ENCODE data around the gene GRK2.
A peak's percentile ranks its signal among the peaks of the same experiment; 100 is the strongest.

The GRK2 gene

DNA sequence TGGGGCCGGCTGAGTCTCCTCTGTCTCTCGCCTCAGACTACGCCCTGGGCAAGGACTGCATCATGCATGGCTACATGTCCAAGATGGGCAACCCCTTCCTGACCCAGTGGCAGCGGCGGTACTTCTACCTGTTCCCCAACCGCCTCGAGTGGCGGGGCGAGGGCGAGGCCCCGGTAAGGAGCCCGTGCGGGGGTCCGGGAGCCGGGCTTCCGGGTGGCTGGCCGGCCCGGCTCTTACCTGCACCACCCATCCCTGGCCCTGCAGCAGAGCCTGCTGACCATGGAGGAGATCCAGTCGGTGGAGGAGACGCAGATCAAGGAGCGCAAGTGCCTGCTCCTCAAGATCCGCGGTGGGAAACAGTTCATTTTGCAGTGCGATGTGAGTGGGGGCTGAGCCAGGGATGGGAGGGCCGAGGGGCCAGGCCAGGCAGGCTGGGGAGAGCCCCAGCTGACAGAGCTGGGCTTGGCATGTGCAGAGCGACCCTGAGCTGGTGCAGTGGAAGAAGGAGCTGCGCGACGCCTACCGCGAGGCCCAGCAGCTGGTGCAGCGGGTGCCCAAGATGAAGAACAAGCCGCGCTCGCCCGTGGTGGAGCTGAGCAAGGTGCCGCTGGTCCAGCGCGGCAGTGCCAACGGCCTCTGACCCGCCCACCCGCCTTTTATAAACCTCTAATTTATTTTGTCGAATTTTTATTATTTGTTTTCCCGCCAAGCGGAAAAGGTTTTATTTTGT lies 18.7 kb downstream of the GRK2 start:
- no peak for DNase-seq

- DNase-seq, result no peak
Observed at GRCh38 chr11:67285541-67286498, 19.5 kb downstream of the GRK2 start.

- DNase-seq, result no peak
Observed at GRCh38 chr11:67286621-67287333, 20.5 kb downstream of the GRK2 start.

GRCh38 chr11:67287355-67288197 lies 21.3 kb downstream of the GRK2 start:
- no peak for DNase-seq

DNA sequence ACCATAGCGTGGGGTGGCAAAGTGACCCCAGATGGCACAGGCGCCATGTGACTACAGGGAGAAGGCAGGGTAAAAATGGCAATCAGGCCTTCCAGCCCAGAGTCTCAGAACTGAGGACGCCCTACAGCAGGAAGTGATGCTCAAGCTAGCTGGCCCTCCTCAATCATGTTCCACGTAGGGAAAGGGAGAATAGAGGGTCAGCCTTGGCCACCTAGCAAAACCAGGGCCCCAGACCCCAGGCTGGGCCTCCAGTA lies 21.9 kb downstream of the GRK2 start:
- DNase-seq, result no peak

GRCh38 chr11:67288452-67289225 lies 22.4 kb downstream of the GRK2 start:
- DNase-seq, result peak; percentile 96

GRCh38 chr11:67289226-67289650 lies 23.0 kb downstream of the GRK2 start, which contains the start of gene ANKRD13D:
TSS of gene ANKRD13D (plus strand) at chr11:67289303. CDS start at chr11:67289461, 158 bp downstream.
- no peak for DNase-seq

DNA sequence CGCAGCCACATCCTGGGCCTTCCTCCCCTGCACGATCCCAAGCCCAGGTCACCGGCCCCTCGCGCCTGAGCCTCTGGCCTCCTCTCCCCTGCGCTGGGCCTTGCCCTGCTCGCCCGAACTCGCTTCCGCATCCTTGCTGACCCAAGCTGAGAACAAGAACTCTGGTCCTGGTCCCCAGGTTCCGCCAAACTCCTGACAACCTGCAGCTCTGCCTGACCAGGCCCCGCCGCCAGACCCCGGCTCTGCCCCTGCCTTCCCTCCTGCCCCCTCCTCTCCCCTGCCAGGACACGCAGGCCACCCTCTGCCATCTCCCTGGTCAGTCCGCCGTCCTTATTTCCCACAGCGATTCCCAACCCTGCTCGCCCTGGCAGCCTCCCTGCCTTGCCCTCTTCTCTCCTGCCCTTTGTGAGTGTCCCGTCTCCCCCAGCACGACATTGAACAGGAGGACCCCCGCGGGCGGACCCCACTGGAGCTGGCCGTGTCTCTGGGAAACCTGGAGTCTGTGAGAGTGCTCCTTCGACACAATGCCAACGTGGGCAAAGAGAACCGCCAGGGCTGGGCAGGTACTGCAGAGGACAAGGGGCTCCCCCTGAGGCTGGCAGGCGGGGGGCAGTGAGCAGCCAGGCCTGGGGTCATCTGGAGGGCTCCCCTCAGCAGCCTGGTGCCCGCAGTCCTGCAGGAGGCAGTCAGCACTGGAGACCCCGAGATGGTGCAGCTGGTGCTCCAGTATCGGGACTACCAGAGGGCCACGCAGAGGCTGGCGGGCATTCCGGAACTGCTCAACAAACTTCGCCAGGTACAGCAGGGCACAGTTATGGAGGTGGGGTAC lies 23.6 kb downstream of the GRK2 start:
- DNase-seq, result no peak

DNA sequence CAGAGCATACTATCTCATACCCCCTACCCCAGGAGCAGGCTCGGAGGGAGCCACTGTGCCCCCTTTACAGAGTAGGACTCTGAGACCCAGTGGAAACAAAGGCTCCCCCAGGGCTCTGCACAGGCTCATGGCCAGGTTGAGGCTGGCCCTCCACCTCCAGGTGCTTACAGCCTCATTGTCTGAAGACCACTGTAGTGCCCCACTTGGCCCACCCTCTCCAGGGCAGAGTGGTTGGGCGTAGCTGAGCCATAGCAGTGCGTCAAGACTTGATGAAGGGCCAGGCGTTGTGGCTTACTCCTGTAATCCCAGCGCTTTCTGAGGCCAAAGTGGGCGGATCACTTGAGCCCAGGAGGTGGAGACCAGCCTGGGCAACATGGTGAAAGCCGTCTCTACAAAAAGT lies 24.5 kb downstream of the GRK2 start:
- no peak for DNase-seq

- DNase-seq, result no peak
Observed at GRCh38 chr11:67291481-67292381, 25.5 kb downstream of the GRK2 start.

DNA sequence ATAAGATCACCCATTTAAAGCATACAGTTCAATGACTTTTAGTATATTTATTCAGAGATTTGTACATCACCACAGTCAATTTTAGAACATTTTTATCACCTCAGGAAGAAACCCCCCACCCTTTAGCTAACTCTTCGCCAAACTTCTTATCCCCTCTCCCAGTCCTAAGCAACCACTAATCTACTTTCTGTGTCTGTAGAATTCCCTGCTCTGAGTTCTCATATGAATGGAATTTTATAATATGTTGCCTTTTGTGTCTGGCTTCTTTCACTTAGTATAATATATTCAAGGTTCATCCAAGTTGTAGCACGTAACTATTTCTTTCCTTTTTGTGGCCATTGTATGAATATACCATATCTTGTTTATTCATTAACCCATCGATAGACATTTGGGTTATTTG lies 26.4 kb downstream of the GRK2 start:
- no peak for DNase-seq

DNA sequence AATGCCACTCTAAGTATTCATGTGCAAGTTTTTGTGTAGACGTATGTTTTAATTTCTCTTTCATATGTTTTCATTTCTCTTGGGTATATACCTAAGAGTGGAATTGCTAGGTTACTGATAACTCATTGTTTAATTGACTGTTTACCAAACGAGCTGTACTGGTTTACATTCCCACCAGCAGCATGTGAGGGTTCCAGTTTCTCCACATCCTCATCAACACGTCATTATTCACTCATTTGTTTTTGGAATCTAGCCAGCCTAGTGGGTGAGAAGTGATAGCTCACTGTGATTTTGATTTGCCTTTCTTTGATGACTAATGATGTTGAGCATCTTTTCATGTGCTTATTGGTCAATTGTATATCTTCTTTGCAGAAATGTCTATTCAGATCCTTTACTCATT lies 26.8 kb downstream of the GRK2 start:
- no peak for DNase-seq

DNA sequence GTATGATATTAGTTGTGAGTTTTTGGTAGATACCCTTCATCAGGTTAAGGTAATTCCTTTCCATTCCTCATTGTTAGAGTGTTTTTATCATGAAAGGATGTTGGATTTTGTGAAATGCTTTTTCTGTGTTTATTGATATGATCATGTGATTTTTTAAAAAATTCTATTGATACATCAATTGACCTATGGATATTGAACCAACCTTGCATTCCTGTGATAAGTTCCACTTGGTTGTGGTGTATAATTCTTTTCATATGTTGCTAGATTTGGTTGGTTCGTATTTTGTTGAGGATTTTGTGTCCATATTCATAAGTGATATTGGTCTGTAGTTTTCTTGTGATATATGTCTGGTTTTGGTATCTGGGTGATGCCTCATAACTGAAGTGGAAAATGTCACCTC lies 29.6 kb downstream of the GRK2 start:
- peak; percentile 50 for DNase-seq

GRCh38 chr11:67298786-67299185 lies 32.5 kb downstream of the GRK2 start:
- no peak for DNase-seq

DNA sequence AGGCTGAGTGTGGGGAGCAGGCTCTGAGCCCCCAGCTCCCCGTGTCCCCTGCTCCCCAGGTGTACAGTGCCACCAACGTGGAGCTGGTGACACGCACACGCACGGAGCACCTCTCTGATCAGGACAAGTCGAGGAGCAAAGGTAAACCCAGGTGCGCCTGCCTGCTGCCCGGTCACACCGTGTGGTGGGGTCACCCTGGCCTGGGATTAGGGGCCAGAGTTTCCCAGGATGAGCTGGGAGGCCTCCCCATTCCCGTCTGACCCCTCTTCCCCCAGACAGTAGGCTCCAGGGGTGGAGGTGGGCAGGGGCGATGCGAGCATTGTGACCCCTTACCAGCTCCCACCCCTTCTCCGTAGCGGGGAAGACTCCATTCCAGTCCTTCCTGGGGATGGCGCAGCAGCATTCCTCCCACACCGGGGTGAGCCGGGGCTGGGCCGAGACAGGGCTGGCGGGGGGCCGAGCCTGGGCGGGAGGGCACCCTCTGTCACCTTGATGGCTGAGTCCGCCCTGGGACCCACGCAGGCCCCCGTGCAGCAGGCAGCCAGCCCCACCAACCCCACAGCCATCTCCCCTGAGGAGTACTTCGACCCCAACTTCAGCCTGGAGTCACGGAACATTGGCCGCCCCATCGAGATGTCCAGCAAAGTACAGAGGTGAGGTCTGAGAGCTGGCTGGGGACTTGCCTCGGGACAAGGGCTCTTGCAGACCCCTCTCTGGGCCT lies 33.4 kb downstream of the GRK2 start:
- no peak for DNase-seq

DNA sequence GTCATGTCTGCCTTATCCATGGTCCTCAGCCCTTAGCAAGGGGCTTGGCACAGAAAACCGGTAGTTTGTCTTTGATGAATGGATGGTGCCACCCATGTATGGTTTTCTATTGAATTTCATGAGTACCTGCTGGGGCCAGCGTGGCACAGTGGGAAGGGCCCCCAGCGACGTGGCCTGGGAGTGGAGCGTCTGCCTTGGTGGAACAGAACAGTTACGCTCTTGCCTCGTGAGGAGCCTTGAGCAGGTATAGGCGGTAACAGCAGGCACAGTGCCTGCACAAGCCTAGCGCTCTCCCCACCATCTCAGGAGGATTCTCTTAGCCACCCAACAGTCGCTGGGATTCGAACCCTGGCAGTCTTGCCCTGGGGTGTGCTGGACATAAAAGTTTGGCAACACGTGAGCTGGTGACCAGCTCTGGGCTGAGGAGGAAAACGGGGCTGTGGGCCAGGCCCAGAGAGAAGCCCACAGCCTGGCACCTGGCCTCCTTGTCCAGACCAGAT lies 34.0 kb downstream of the GRK2 start:
- DNase-seq, result no peak

DNA sequence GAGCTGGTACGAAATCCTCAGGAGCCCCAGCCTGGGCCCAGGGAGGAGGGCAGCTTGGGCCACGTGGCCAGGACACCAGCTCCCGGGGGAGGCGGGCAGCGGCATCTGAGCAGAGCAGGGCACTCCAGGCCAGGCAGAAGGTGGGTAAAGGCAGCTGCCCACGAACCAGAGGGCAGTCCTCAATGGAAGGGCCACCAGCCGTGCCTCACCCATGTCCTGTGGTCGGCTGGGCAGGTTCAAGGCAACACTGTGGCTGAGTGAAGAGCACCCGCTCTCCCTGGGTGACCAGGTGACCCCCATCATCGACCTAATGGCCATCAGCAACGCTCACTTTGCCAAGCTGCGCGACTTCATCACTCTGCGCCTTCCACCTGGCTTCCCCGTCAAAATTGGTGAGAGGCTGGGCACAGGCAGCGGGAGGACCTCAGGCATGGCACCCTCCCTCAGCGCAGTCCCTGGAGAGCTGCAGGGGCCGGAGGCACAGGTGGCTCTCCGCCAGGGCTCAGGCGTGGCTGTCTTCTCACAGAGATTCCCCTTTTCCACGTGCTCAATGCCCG lies 34.6 kb downstream of the GRK2 start:
- no peak for DNase-seq

GRCh38 chr11:67301313-67301921 lies 35.1 kb downstream of the GRK2 start:
- DNase-seq, result peak; percentile 30

Data from eye (tissue), 1 donor.